ENCODE results near the gene GPC6.

The GPC6 gene

GRCh38 chr13:93899981-93900380, 673.4 kb downstream of the GPC6 start:
- Histone ChIP-seq H4K91ac (ENCODE audit: low read length) (no peak overlapping the region), H3K4me1 (ENCODE audit: control insufficient read depth, insufficient read depth, low read depth, low read length) (no peaks in the 10 kb centered on the region), H3K23ac (ENCODE audit: low read length in 2 of 2) (no peak overlapping the region), H3K9ac (ENCODE audit: low read length) (no peak overlapping the region), H2AK5ac (ENCODE audit: low read length, severe bottlenecking) (no peak overlapping the region), H2BK12ac (ENCODE audit: low read length in 2 of 2) (no peak overlapping the region), H3K27me3 (ENCODE audit: control insufficient read depth in 1 of 2, insufficient read depth in 1 of 2, low read length in 2 of 2) (no peaks in the 10 kb centered on the region), H3K9me3 (ENCODE audit: control insufficient read depth, low read length) (no peaks in the 10 kb centered on the region), H2BK5ac (ENCODE audit: low read depth, low read length, poor library complexity, severe bottlenecking) (no peak overlapping the region), H2BK15ac (ENCODE audit: low read depth, poor library complexity, severe bottlenecking) (no peak overlapping the region), H3K4me3 (ENCODE audit: insufficient read depth in 1 of 2, low read depth in 1 of 2, low read length in 2 of 2) (no peak overlapping the region), H3K14ac (ENCODE audit: low read length in 2 of 2) (no peak overlapping the region), H2AFZ (ENCODE audit: low read depth, low read length) (no peak overlapping the region), H4K8ac (ENCODE audit: low read length) (no peak overlapping the region), H3K18ac (ENCODE audit: low read depth in 1 of 2, low read length in 2 of 2) (no peak overlapping the region), H3K4ac (ENCODE audit: low read depth in 1 of 2, low read length in 2 of 2) (no peak overlapping the region), H3K36me3 (ENCODE audit: control insufficient read depth in 1 of 2, insufficient read depth in 2 of 2, low read depth in 1 of 2, low read length in 2 of 2) (no peaks in the 10 kb centered on the region), H3K4me2 (ENCODE audit: low read length, poor library complexity, severe bottlenecking) (no peak overlapping the region), H3K79me1 (replicated peaks; ENCODE audit: low read length, poor library complexity, severe bottlenecking) (no peaks in the 10 kb centered on the region), H2BK120ac (ENCODE audit: low read depth, low read length) (no peak overlapping the region), H3K27ac (ENCODE audit: low read length, poor library complexity, severe bottlenecking) (no peak overlapping the region)
- no CpG with 5 or more reads among the region's 2 CpGs for WGBS
- no peak for DNase-seq

- H2AFZ ChIP-seq (ENCODE audit: low read depth, low read length): no peak overlapping the region
- no peak overlapping the region for H3K4ac ChIP-seq (ENCODE audit: low read depth in 1 of 2, low read length in 2 of 2)
- no peaks in the 10 kb centered on the region for H3K36me3 ChIP-seq (ENCODE audit: control insufficient read depth in 1 of 2, insufficient read depth in 2 of 2, low read depth in 1 of 2, low read length in 2 of 2)
- no peak overlapping the region for H2BK15ac ChIP-seq (ENCODE audit: low read depth, poor library complexity, severe bottlenecking)
- DNase-seq: no peak
- no peak overlapping the region for H2BK12ac ChIP-seq (ENCODE audit: low read length in 2 of 2)
- no peak overlapping the region for H3K4me2 ChIP-seq (ENCODE audit: low read length, poor library complexity, severe bottlenecking)
- no peak overlapping the region for H2BK5ac ChIP-seq (ENCODE audit: low read depth, low read length, poor library complexity, severe bottlenecking)
- no peaks in the 10 kb centered on the region for H3K27me3 ChIP-seq (ENCODE audit: control insufficient read depth in 1 of 2, insufficient read depth in 1 of 2, low read length in 2 of 2)
- no peak overlapping the region for H3K27ac ChIP-seq (ENCODE audit: low read length, poor library complexity, severe bottlenecking)
- no peaks in the 10 kb centered on the region for H3K9me3 ChIP-seq (ENCODE audit: control insufficient read depth, low read length)
- no peaks in the 10 kb centered on the region for H3K4me1 ChIP-seq (ENCODE audit: control insufficient read depth, insufficient read depth, low read depth, low read length)
- no peak overlapping the region for H3K23ac ChIP-seq (ENCODE audit: low read length in 2 of 2)
- no peaks in the 10 kb centered on the region for H3K79me1 ChIP-seq (replicated peaks; ENCODE audit: low read length, poor library complexity, severe bottlenecking)
- H3K4me3 ChIP-seq (ENCODE audit: insufficient read depth in 1 of 2, low read depth in 1 of 2, low read length in 2 of 2): no peak overlapping the region
- WGBS: 67% methylated on average over 1 of the region's 3 CpGs
- no peak overlapping the region for H2AK5ac ChIP-seq (ENCODE audit: low read length, severe bottlenecking)
- H3K18ac ChIP-seq (ENCODE audit: low read depth in 1 of 2, low read length in 2 of 2): no peak overlapping the region
- no peak overlapping the region for H3K14ac ChIP-seq (ENCODE audit: low read length in 2 of 2)
- no peak overlapping the region for H3K9ac ChIP-seq (ENCODE audit: low read length)
- H2BK120ac ChIP-seq (ENCODE audit: low read depth, low read length): no peak overlapping the region
- no peak overlapping the region for H4K8ac ChIP-seq (ENCODE audit: low read length)
- H4K91ac ChIP-seq (ENCODE audit: low read length): no peak overlapping the region
These were observed 674.1 kb downstream of the GPC6 start for GRCh38 chr13:93900731-93901130.

GRCh38 chr13:93903909-93904308, 677.3 kb downstream of the GPC6 start:
- Histone ChIP-seq H2AK5ac (ENCODE audit: low read length, severe bottlenecking) (no peak overlapping the region), H4K8ac (ENCODE audit: low read length) (no peak overlapping the region), H2BK5ac (ENCODE audit: low read depth, low read length, poor library complexity, severe bottlenecking) (no peak overlapping the region), H2BK12ac (ENCODE audit: low read length in 2 of 2) (no peak overlapping the region), H3K27ac (ENCODE audit: low read length, poor library complexity, severe bottlenecking) (no peak overlapping the region), H3K18ac (ENCODE audit: low read depth in 1 of 2, low read length in 2 of 2) (peak overlapping the region in 1 of 2 experiments; percentile 21), H3K4me3 (ENCODE audit: insufficient read depth in 1 of 2, low read depth in 1 of 2, low read length in 2 of 2) (no peak overlapping the region), H3K9me3 (ENCODE audit: control insufficient read depth, low read length) (no peaks in the 10 kb centered on the region), H2BK120ac (ENCODE audit: low read depth, low read length) (no peak overlapping the region), H3K4ac (ENCODE audit: low read depth in 1 of 2, low read length in 2 of 2) (no peak overlapping the region), H3K27me3 (ENCODE audit: control insufficient read depth in 1 of 2, insufficient read depth in 1 of 2, low read length in 2 of 2) (no peaks in the 10 kb centered on the region), H3K23ac (ENCODE audit: low read length in 2 of 2) (no peak overlapping the region), H3K4me1 (ENCODE audit: control insufficient read depth, insufficient read depth, low read depth, low read length) (no peaks in the 10 kb centered on the region), H4K91ac (ENCODE audit: low read length) (no peak overlapping the region), H3K14ac (ENCODE audit: low read length in 2 of 2) (no peak overlapping the region), H3K79me1 (replicated peaks; ENCODE audit: low read length, poor library complexity, severe bottlenecking) (no peaks in the 10 kb centered on the region), H2BK15ac (ENCODE audit: low read depth, poor library complexity, severe bottlenecking) (no peak overlapping the region), H3K36me3 (ENCODE audit: control insufficient read depth in 1 of 2, insufficient read depth in 2 of 2, low read depth in 1 of 2, low read length in 2 of 2) (no peaks in the 10 kb centered on the region), H3K4me2 (ENCODE audit: low read length, poor library complexity, severe bottlenecking) (no peak overlapping the region), H3K9ac (ENCODE audit: low read length) (no peak overlapping the region), H2AFZ (ENCODE audit: low read depth, low read length) (no peak overlapping the region)
- peak; percentile 54 for DNase-seq
- 43% methylated on average over 2 of the region's 3 CpGs for WGBS

GRCh38 chr13:93915269-93915809, 688.7 kb downstream of the GPC6 start:
- no peaks in the 10 kb centered on the region for H3K4me1 ChIP-seq (ENCODE audit: control insufficient read depth, insufficient read depth, low read depth, low read length)
- H3K9me3 ChIP-seq (ENCODE audit: control insufficient read depth, low read length): no peaks in the 10 kb centered on the region
- no peak overlapping the region for H2BK15ac ChIP-seq (ENCODE audit: low read depth, poor library complexity, severe bottlenecking)
- no peak overlapping the region for H3K4me2 ChIP-seq (ENCODE audit: low read length, poor library complexity, severe bottlenecking)
- H3K4ac ChIP-seq (ENCODE audit: low read depth in 1 of 2, low read length in 2 of 2): no peak overlapping the region
- peak overlapping the region; percentile 16 for H3K9ac ChIP-seq (ENCODE audit: low read length)
- no peak overlapping the region for H2AFZ ChIP-seq (ENCODE audit: low read depth, low read length)
- H2BK5ac ChIP-seq (ENCODE audit: low read depth, low read length, poor library complexity, severe bottlenecking): no peak overlapping the region
- no peak overlapping the region for H2AK5ac ChIP-seq (ENCODE audit: low read length, severe bottlenecking)
- no peak overlapping the region for H3K14ac ChIP-seq (ENCODE audit: low read length in 2 of 2)
- H3K27ac ChIP-seq (ENCODE audit: low read length, poor library complexity, severe bottlenecking): no peak overlapping the region
- no peak overlapping the region for H4K91ac ChIP-seq (ENCODE audit: low read length)
- no peak overlapping the region for H3K18ac ChIP-seq (ENCODE audit: low read depth in 1 of 2, low read length in 2 of 2)
- H2BK120ac ChIP-seq (ENCODE audit: low read depth, low read length): no peak overlapping the region
- 100% methylated on average over 1 of the region's 1 CpG for whole genome bisulfite sequencing
- no peak overlapping the region for H4K8ac ChIP-seq (ENCODE audit: low read length)
- no peaks in the 10 kb centered on the region for H3K79me1 ChIP-seq (replicated peaks; ENCODE audit: low read length, poor library complexity, severe bottlenecking)
- peak; percentile 32 for DNase-seq
- H2BK12ac ChIP-seq (ENCODE audit: low read length in 2 of 2): no peak overlapping the region
- H3K23ac ChIP-seq (ENCODE audit: low read length in 2 of 2): no peak overlapping the region
- H3K4me3 ChIP-seq (ENCODE audit: insufficient read depth in 1 of 2, low read depth in 1 of 2, low read length in 2 of 2): peak overlapping the region in 1 of 2 experiments; percentile 30
- no peaks in the 10 kb centered on the region for H3K27me3 ChIP-seq (ENCODE audit: control insufficient read depth in 1 of 2, insufficient read depth in 1 of 2, low read length in 2 of 2)
- H3K36me3 ChIP-seq (ENCODE audit: control insufficient read depth in 1 of 2, insufficient read depth in 2 of 2, low read depth in 1 of 2, low read length in 2 of 2): no peaks in the 10 kb centered on the region

Data from mesenchymal stem cell (in vitro differentiated cells and primary cell).